ENCODE measurements around the gene INVS.
"Not testable (repeated sequence)": the region's sequence is repeated elsewhere in the genome, so short reads cannot be mapped to it uniquely, and the experiment has no call there.

Gene INVS

DNA sequence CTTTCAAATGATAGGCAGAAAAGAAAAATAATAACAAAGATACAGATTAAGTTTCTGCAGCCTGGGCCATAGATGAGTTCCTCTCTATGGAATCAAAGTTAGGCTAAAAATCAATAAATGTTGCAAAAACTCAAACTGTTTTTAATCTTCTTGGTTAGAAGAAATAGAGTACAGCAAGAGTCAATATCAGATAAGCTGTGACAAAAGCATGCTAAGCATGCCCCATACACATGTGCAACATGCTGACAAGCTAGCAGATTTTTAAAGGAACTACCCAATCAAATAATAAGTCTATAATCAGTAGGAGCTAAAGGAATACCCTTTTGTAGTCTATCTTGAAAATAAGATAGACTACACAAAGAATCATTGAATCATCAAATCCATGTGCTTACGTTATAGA lies 7.0 kb upstream of the INVS start:
- no peak overlapping the region for H3K4me3 Mint-ChIP-seq
- peaks cover 2% of the 10 kb centered on the region for H3K36me3 Mint-ChIP-seq (ENCODE audit: low read depth)
- H3K4me1 Mint-ChIP-seq (ENCODE audit: low read depth): peaks cover 30% of the 10 kb centered on the region
- H3K27ac Mint-ChIP-seq: no peak overlapping the region
- no peaks in the 10 kb centered on the region for H3K27me3 Mint-ChIP-seq (ENCODE audit: low read depth)
- no peaks in the 10 kb centered on the region for H3K9me3 Mint-ChIP-seq

DNA sequence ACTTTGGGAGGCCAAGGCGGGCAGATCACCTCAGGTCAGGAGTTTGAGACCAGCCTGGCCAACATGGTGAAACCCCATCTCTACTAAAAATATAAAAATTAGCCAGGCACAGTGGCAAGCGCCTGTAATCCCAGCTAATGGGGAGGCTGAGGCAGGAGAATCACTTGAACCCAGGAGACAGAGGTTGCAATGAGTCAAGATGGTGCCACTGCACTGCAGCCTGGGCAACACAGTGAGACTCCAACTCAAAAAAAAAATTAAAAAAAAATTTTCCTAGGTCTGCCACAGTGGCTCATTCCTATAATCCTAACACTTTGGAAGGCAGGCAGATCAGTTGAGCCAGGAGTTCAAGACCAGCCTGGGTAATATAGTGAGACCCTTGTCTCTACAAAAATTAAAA lies 4.6 kb upstream of the INVS start:
- not testable (repeated sequence) for H3K27me3 Mint-ChIP-seq (ENCODE audit: low read depth); H3K9me3 Mint-ChIP-seq; H3K4me3 Mint-ChIP-seq; H3K27ac Mint-ChIP-seq; H3K36me3 Mint-ChIP-seq (ENCODE audit: low read depth)
- H3K4me1 Mint-ChIP-seq (ENCODE audit: low read depth): peaks cover 25% of the 10 kb centered on the region

DNA sequence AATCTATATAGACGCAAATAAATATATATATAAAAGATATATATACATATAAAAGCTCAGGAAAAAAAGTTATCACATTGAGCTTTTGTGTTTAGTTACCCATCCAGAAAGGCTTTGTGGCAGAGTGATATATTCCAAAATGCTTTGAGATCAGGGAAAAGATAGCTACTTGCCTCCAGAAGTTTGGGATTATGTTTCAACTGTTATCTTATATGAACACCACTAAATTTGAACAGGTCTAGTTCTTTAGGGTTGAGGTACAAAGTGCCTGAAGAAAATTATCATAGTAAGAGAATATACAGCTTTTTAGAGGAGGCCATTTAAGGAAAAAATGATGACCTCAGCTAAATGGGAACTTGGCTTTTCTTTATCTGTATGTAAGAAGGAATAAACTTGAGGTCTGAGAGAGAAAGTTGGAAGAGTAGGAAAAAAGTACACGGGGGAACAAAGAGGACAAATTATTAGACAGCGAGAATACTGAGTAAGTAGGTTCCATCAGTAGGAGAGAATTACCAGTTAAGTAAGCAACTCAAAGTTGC lies 2.6 kb upstream of the INVS start:
- Mint-ChIP-seq H3K9me3 (no peaks in the 10 kb centered on the region), H3K27me3 (ENCODE audit: low read depth) (no peaks in the 10 kb centered on the region), H3K27ac (no peak overlapping the region), H3K4me3 (peak overlapping the region; percentile 26), H3K4me1 (ENCODE audit: low read depth) (peaks cover 30% of the 10 kb centered on the region), H3K36me3 (ENCODE audit: low read depth) (peaks cover 4% of the 10 kb centered on the region)

DNA sequence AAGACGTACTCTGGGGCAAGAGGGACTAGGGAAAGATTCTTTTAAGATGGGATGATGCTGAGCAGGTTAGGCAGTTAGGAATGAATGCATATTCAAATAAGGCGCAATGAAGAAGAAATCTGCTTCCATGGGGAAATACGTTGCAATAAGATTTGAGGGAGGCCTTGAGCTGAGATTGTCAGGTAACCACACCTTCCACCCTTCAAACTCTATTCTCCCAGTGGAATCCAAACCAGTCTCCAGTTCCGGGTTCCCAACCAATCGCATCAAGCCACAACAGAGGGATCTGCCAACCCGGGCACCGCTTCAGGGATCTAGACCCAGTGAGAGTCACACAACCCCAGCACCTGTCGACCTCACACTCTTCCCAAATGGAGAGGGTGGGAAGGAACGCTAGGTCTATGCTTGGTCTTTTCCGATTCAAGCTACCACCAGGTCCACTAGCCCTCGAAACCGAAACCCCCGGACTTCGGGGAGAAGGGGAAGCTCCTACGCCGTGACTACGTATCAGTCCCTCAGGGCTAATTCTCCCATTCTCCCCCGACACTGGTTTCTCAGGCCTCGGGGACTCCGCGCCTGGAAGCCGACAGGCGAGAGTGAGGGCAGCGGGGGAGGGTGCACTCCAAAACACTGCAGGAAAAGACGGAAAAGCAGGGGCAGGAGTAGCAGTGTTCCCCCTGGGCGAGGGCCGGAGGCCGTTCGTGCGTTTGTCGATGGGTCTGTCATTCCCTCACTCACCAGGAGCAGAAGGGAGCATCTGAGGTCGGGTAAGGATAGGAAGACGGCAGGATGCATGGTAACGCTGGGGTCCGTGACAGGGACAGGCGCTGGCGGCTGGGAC lies 777 bp upstream of the INVS start:
- Mint-ChIP-seq H3K27ac (peak overlapping the region; percentile 97), H3K4me3 (peak overlapping the region; percentile 99), H3K4me1 (ENCODE audit: low read depth) (peaks cover 30% of the 10 kb centered on the region), H3K27me3 (ENCODE audit: low read depth) (no peaks in the 10 kb centered on the region), H3K9me3 (no peaks in the 10 kb centered on the region), H3K36me3 (ENCODE audit: low read depth) (peaks cover 6% of the 10 kb centered on the region)

DNA sequence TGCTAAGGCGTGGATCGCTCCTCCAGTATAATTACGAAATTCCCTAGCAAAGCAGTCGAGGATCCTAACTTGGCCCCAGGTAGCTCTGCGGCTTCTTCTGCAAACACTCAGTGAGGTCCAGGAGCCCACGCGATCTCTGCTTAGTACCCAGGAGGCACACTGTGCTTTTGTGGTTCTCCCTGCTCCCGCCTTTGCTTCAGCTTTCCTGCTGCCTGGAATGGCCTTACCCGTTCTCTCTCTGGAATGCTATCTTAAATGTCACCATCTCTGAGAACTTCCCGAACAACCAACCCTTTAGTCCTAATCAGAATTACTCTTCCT lies 639 bp downstream of the INVS start:
- Mint-ChIP-seq H3K4me3 (peak overlapping the region; percentile 99), H3K9me3 (no peaks in the 10 kb centered on the region), H3K36me3 (ENCODE audit: low read depth) (peaks cover 8% of the 10 kb centered on the region), H3K27me3 (ENCODE audit: low read depth) (no peaks in the 10 kb centered on the region), H3K4me1 (ENCODE audit: low read depth) (peaks cover 26% of the 10 kb centered on the region), H3K27ac (peak overlapping the region; percentile 97)

DNA sequence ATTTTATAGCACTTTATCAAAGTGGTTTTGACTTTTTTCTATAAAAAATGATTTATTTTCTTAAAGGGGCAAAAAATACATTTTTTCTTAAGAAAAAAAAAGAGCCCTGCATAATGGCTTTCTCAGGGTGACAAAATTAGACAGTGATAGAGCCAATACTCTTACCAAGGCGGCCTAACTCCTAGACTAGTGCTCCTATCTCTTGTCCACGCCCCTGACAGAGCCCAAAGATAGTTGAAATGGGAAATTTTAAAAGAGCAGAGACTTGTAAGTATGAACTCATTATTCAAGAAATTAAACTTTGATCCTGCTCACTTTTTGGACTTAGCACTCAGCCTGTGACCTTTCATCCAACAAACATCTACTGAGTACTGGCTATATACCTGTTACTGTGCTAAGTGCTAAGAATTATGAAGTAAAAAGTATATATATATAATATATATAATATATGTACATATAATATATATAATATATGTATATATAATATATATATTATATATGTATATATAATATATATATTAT lies 1.2 kb downstream of the INVS start:
- Mint-ChIP-seq H3K9me3 (no peaks in the 10 kb centered on the region), H3K36me3 (ENCODE audit: low read depth) (peaks cover 8% of the 10 kb centered on the region), H3K4me1 (ENCODE audit: low read depth) (peaks cover 24% of the 10 kb centered on the region), H3K27me3 (ENCODE audit: low read depth) (no peaks in the 10 kb centered on the region), H3K4me3 (peak overlapping the region; percentile 99), H3K27ac (no peak overlapping the region)

DNA sequence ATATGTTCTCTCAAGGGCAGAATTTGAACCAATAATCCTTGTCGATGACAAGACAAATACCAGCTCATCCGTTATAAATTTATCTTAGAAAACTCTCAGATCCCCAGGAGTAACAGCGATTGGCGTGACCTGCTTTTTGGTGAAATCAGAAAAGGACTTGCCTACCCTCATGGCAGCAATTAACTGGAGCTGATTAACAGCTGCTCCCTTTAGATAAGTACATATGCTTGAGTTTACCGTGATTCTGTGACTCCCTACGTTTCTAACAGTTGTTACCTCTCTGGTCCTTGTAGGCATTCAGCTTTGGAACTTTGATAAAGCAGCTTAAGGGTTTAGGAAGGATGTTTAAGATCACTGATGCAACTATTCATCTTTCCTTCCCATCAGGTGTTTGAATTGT lies 2.6 kb downstream of the INVS start:
- Mint-ChIP-seq H3K27ac (no peak overlapping the region), H3K4me1 (ENCODE audit: low read depth) (peaks cover 17% of the 10 kb centered on the region), H3K9me3 (no peaks in the 10 kb centered on the region), H3K36me3 (ENCODE audit: low read depth) (peaks cover 8% of the 10 kb centered on the region), H3K27me3 (ENCODE audit: low read depth) (no peaks in the 10 kb centered on the region), H3K4me3 (no peak overlapping the region)

DNA sequence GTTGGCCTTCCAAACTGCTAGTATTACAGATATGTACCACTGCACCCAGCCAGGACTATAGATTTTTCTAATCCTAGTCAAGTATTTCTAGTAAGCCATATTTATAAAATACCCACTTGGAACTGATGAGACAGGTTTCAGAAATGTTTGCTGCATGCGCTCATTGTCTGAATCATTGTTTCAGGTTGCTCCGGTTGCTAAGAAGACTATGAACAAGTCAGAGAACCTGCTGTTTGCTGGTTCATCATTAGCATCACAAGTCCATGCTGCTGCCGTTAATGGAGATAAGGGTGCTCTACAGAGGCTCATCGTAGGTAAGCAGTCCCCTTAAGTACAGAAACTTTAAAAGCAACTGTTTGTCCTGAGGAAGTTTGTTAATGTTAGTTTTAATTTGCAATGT lies 5.3 kb downstream of the INVS start:
- no peaks in the 10 kb centered on the region for H3K27me3 Mint-ChIP-seq (ENCODE audit: low read depth)
- no peak overlapping the region for H3K4me3 Mint-ChIP-seq
- peaks cover 6% of the 10 kb centered on the region for H3K36me3 Mint-ChIP-seq (ENCODE audit: low read depth)
- H3K9me3 Mint-ChIP-seq: no peaks in the 10 kb centered on the region
- no peak overlapping the region for H3K27ac Mint-ChIP-seq
- peaks cover 6% of the 10 kb centered on the region for H3K4me1 Mint-ChIP-seq (ENCODE audit: low read depth)

DNA sequence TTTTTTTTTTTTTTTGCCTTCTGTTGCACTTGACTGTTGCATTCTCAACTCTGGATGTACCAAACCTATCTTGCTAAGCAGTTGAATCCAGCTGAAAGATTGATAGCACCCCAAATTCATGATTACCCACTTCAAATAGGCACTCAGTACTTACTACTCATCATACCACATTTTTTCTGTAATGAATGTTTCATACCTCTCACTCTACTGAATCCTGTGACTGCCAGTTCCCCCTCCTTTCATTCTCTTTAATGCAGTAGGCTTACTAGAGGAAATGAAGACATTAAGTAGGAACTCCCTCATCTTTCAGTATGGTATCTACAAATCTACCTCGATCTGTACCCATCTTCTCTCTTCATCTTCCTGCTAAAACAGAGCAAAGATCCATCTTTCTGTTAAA lies 6.8 kb downstream of the INVS start:
- H3K4me3 Mint-ChIP-seq: no peak overlapping the region
- H3K27me3 Mint-ChIP-seq (ENCODE audit: low read depth): no peaks in the 10 kb centered on the region
- H3K9me3 Mint-ChIP-seq: no peaks in the 10 kb centered on the region
- no peaks in the 10 kb centered on the region for H3K4me1 Mint-ChIP-seq (ENCODE audit: low read depth)
- H3K27ac Mint-ChIP-seq: no peak overlapping the region
- peaks cover 7% of the 10 kb centered on the region for H3K36me3 Mint-ChIP-seq (ENCODE audit: low read depth)

DNA sequence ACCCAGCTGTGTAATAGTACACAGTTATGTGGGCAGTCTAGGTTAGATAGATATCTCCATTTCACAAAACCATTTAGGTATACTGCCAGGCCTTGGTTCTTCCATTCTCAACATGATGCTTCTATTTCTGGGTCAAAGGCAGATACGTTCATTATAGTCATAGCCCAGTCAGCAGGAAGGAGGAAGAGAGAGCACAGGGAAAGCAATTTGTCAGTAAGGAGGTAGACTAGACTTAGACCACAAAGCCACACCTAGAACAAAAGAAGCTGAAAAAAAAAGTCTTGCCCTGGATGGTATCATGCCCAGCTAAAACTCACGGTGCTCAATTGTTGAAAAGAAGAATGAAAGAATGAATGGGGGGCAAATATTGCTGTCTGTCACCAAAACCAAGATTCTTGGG lies 7.6 kb downstream of the INVS start:
- Mint-ChIP-seq H3K9me3 (no peaks in the 10 kb centered on the region), H3K4me1 (ENCODE audit: low read depth) (no peaks in the 10 kb centered on the region), H3K4me3 (no peak overlapping the region), H3K27ac (no peak overlapping the region), H3K27me3 (ENCODE audit: low read depth) (no peaks in the 10 kb centered on the region), H3K36me3 (ENCODE audit: low read depth) (peaks cover 8% of the 10 kb centered on the region)

DNA sequence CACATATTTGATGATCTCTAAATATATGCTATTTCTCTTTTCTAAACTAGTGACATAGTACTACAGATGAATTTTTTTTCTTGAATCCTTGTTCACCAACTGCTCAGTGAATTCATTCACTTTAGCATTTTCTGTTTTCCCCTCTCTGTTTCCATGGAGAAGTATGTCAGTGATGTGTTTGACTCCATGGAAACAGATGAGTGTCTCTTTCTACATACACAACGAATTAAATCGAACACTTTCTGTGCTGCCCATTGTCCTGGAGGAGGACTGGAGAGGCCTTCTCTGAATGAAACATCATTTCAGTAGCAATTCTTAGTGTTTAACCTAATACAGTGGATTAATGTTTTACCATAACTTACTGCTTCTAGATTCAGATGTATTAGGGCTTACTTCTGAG lies 9.5 kb downstream of the INVS start:
- H3K4me3 Mint-ChIP-seq: no peak overlapping the region
- H3K36me3 Mint-ChIP-seq (ENCODE audit: low read depth): peaks cover 6% of the 10 kb centered on the region
- no peak overlapping the region for H3K27ac Mint-ChIP-seq
- H3K27me3 Mint-ChIP-seq (ENCODE audit: low read depth): no peaks in the 10 kb centered on the region
- no peaks in the 10 kb centered on the region for H3K9me3 Mint-ChIP-seq
- no peaks in the 10 kb centered on the region for H3K4me1 Mint-ChIP-seq (ENCODE audit: low read depth)

DNA sequence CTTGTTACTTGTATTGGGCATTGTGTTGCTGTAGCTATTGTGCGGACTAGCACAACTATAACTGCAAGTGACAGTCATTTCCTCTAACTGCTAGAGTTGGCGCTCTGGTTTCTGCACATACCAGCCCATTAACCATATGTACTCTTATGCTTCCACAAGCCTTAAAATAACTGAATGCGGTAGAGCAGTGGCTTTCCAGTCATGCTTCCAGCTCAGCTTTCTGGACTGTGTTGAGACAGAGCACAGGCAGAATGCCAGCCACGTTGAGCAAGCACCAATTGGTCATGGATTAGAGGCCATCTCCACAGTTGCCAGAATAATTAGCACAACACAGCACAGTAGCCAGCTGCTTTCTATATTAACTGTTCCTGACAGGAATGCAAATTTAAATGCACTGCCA lies 12.2 kb downstream of the INVS start:
- Mint-ChIP-seq H3K36me3 (ENCODE audit: low read depth) (peaks cover 8% of the 10 kb centered on the region), H3K27me3 (ENCODE audit: low read depth) (no peaks in the 10 kb centered on the region), H3K4me3 (no peak overlapping the region), H3K4me1 (ENCODE audit: low read depth) (peaks cover 1% of the 10 kb centered on the region), H3K9me3 (no peaks in the 10 kb centered on the region), H3K27ac (no peak overlapping the region)

DNA sequence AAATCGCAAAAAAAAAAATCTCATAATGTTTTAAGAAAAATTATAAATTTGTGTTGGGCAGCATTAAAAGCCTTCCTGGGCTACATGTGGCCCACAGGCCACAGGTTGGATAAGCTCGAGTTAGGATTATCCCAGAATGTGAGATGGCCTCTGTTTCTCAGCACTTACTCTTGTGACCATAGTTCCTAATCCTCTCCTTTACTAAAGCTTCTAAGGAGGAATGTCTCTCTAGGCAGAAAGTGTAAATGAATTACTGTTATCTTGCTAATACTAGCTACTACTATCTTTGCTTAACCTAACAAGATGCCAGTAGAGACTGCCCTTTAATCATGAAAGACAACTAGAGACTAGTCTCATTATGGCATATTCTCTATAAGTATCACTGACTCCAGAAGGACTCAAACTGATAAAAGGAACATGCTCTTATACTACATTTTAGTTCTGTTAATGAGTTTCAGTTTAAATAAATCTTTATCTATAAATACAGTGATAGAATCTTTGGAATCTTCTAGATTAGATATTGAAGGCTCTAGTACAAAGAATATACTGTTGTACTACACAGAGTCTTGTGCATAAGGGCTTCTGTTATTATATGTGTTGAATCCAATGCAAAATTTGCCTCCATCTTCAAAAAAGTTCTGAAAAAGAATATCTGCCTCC lies 13.8 kb downstream of the INVS start:
- Mint-ChIP-seq H3K9me3 (no peaks in the 10 kb centered on the region), H3K27me3 (ENCODE audit: low read depth) (no peaks in the 10 kb centered on the region), H3K4me1 (ENCODE audit: low read depth) (peaks cover 1% of the 10 kb centered on the region), H3K27ac (no peak overlapping the region), H3K4me3 (no peak overlapping the region), H3K36me3 (ENCODE audit: low read depth) (peaks cover 8% of the 10 kb centered on the region)

DNA sequence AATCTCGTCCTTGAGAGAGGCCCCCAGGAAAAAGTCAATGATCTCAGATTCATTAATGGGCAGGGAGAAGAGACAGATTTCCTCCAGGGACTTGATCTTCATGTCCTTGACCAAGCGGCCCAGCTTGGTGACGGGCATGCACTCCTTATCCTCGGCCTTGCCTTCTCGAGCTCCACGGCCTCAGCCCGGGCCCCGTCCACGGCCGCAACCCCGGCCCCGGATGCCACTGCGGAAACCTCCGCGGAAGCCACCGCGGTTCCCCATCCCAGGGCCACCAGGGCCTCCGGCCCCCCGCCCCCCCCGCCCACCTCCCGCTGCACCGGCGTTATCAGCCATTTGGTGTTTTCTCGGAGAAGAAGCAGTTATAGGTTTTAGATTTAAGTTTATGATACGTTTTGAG lies 18.3 kb downstream of the INVS start:
- H3K9me3 Mint-ChIP-seq: no peaks in the 10 kb centered on the region
- H3K36me3 Mint-ChIP-seq (ENCODE audit: low read depth): peaks cover 4% of the 10 kb centered on the region
- H3K4me3 Mint-ChIP-seq: no peak overlapping the region
- H3K27me3 Mint-ChIP-seq (ENCODE audit: low read depth): no peaks in the 10 kb centered on the region
- peaks cover 1% of the 10 kb centered on the region for H3K4me1 Mint-ChIP-seq (ENCODE audit: low read depth)
- H3K27ac Mint-ChIP-seq: no peak overlapping the region

DNA sequence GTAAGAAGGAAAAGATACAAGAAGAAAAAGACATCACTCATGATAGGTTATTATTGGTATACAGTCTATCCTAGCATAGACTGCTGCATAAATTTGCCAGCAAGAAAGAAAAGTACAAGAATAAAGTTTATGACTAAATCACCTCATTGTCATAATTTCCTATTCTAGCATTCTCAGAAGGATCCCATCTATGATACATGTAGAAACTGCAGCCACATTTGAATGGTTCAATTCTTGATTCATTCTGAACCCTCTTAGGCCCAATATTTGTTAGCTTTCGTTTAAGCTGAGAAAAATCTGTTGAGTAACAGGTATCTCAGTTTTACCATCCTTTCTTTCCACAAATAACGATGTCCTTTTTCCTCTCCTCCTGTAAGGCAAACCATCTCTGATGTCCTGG lies 21.2 kb downstream of the INVS start:
- no peaks in the 10 kb centered on the region for H3K9me3 Mint-ChIP-seq
- no peak overlapping the region for H3K4me3 Mint-ChIP-seq
- H3K4me1 Mint-ChIP-seq (ENCODE audit: low read depth): no peaks in the 10 kb centered on the region
- peaks cover 3% of the 10 kb centered on the region for H3K36me3 Mint-ChIP-seq (ENCODE audit: low read depth)
- H3K27ac Mint-ChIP-seq: no peak overlapping the region
- no peaks in the 10 kb centered on the region for H3K27me3 Mint-ChIP-seq (ENCODE audit: low read depth)

All from T-helper 1 cell treated with Interleukin-12 subunit alpha and Interleukin-12 subunit beta and Interleukin-4 antibody, amounts not matched to agents 30 μg/mL and 1 μg/mL, for 36 hours (primary cell).